ENCODE results near the gene CNGB1. TPM values are rescaled to one million over a fixed set of nuclear protein-coding genes. Genes with fewer than 3 reads are reported as not detected.

The CNGB1 gene
- total RNA-seq, 1 experiment from 2014 or later, result not detected

GRCh38 chr16:57991551-57992059 is 20.7 kb upstream of the CNGB1 start:
- CTCF ChIA-PET, result no interaction called here
- H3K27ac Mint-ChIP-seq (ENCODE audit: unreplicated experiment), result no peak overlapping the region
- no peak for TF ChIP-seq CTCF (IDR thresholded peaks at IDR 0.05; ENCODE audit: insufficient read depth in 1 of 2, low read depth in 1 of 2, low read length in 1 of 2, severe bottlenecking in 1 of 2, unreplicated experiment in 1 of 2)

DNA sequence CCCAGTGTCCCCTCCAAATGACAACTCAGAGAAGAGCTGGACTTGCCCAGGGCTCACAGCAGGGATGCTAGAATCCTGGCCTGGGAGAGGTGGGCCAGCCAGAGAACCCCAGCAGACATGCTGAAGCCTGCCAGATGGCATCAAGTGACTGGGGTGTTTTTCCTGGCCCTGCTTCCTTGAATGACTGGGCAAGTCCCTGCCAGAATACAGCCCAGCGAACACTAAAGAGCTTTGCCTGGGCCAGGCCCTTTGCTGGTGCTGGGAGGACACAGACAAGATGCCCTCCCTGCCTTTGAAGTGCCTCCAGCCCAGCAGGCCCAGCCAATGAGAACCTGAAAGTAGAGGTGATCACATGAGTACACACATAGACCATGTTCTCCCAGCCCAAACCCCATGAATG is 18.0 kb upstream of the CNGB1 start:
- H3K36me3 ChIP-seq (ENCODE audit: control insufficient read depth, insufficient read depth, low read length), result no peaks in the 10 kb centered on the region
- H3K4me1 ChIP-seq, result peaks cover 33% of the 10 kb centered on the region
- CTCF ChIA-PET, result interaction anchor here (0.7 to 0.8 kb wide), 2 partner anchors 11 to 38 kb away, joined by 3 to 6 read pairs; partner anchors contain the start of gene ZNF319
- H3K4me3 Mint-ChIP-seq (ENCODE audit: unreplicated experiment), result no peak overlapping the region
- DNase-seq, result peak in 1 of 2 experiments; percentile 42
- POLR2A ChIA-PET, result no interaction called here
- no peaks in the 10 kb centered on the region for H3K27me3 ChIP-seq (replicated peaks; ENCODE audit: control insufficient read depth, insufficient read depth, low read length)
- no peak for TF ChIP-seq CTCF (IDR thresholded peaks at IDR 0.05; ENCODE audit: insufficient read depth in 1 of 2, low read depth in 1 of 2, low read length in 1 of 2, severe bottlenecking in 1 of 2, unreplicated experiment in 1 of 2)
- no peak overlapping the region for H3K27ac Mint-ChIP-seq (ENCODE audit: unreplicated experiment)
- H3K9me3 ChIP-seq, result no peaks in the 10 kb centered on the region
- no peaks in the 10 kb centered on the region for H3K27me3 Mint-ChIP-seq (ENCODE audit: insufficient read depth, unreplicated experiment)
- no peak overlapping the region for H3K4me3 ChIP-seq (ENCODE audit: low read depth, low read length)
- intact Hi-C loops (cut with micrococcal nuclease; ENCODE audit: unreplicated experiment), result loop anchor here (1.0 to 5.0 kb wide), 2 partner anchors 37 to 192 kb away; no protein-coding TSS in a partner anchor
- no peaks in the 10 kb centered on the region for H3K9me3 Mint-ChIP-seq (ENCODE audit: unreplicated experiment)
- H3K4me1 Mint-ChIP-seq (ENCODE audit: low read depth, unreplicated experiment), result peaks cover 20% of the 10 kb centered on the region
- no TSS peak for BruUV-seq (replicated peaks)
- H3K36me3 Mint-ChIP-seq (ENCODE audit: insufficient read depth, unreplicated experiment), result peaks cover 9% of the 10 kb centered on the region

More at GRCh38 chr16:57991551-57992059, 20.7 kb upstream of the CNGB1 start:
- Histone ChIP-seq H3K9me3 (no peaks in the 10 kb centered on the region), H3K4me1 (peaks cover 20% of the 10 kb centered on the region), H3K27me3 (replicated peaks; ENCODE audit: control insufficient read depth, insufficient read depth, low read length) (no peaks in the 10 kb centered on the region), H3K36me3 (ENCODE audit: control insufficient read depth, insufficient read depth, low read length) (no peaks in the 10 kb centered on the region), H3K4me3 (ENCODE audit: low read depth, low read length) (no peak overlapping the region)
- no peak for DNase-seq
- no peaks in the 10 kb centered on the region for H3K9me3 Mint-ChIP-seq (ENCODE audit: unreplicated experiment)
- intact Hi-C loops (cut with micrococcal nuclease; ENCODE audit: unreplicated experiment), result no loop called here
- no peaks in the 10 kb centered on the region for H3K27me3 Mint-ChIP-seq (ENCODE audit: insufficient read depth, unreplicated experiment)
- peaks cover 18% of the 10 kb centered on the region for H3K4me1 Mint-ChIP-seq (ENCODE audit: low read depth, unreplicated experiment)
- BruUV-seq (replicated peaks), result no TSS peak
- H3K4me3 Mint-ChIP-seq (ENCODE audit: unreplicated experiment), result no peak overlapping the region
- peaks cover 9% of the 10 kb centered on the region for H3K36me3 Mint-ChIP-seq (ENCODE audit: insufficient read depth, unreplicated experiment)
- POLR2A ChIA-PET, result no interaction called here

- BruUV-seq (replicated peaks), result no TSS peak
- Histone ChIP-seq H3K4me3 (ENCODE audit: low read depth, low read length) (no peak overlapping the region), H3K4me1 (peaks cover 25% of the 10 kb centered on the region), H3K27me3 (replicated peaks; ENCODE audit: control insufficient read depth, insufficient read depth, low read length) (no peaks in the 10 kb centered on the region), H3K9me3 (no peaks in the 10 kb centered on the region), H3K36me3 (ENCODE audit: control insufficient read depth, insufficient read depth, low read length) (no peaks in the 10 kb centered on the region)
- peak overlapping the region; percentile 83 for H3K27ac Mint-ChIP-seq (ENCODE audit: unreplicated experiment)
- POLR2A ChIA-PET, result no interaction called here
- no peak for TF ChIP-seq CTCF (IDR thresholded peaks at IDR 0.05; ENCODE audit: insufficient read depth in 1 of 2, low read depth in 1 of 2, low read length in 1 of 2, severe bottlenecking in 1 of 2, unreplicated experiment in 1 of 2)
- CTCF ChIA-PET, result no interaction called here
- peaks cover 3% of the 10 kb centered on the region for H3K36me3 Mint-ChIP-seq (ENCODE audit: insufficient read depth, unreplicated experiment)
- no peak overlapping the region for H3K4me3 Mint-ChIP-seq (ENCODE audit: unreplicated experiment)
- intact Hi-C loops (cut with micrococcal nuclease; ENCODE audit: unreplicated experiment), result loop anchor here (5.0 kb wide), 1 partner anchor 190 kb away; no protein-coding TSS in a partner anchor
- DNase-seq, result peak in 1 of 2 experiments; percentile 9
- peaks cover 13% of the 10 kb centered on the region for H3K4me1 Mint-ChIP-seq (ENCODE audit: low read depth, unreplicated experiment)
- no peaks in the 10 kb centered on the region for H3K9me3 Mint-ChIP-seq (ENCODE audit: unreplicated experiment)
- no peaks in the 10 kb centered on the region for H3K27me3 Mint-ChIP-seq (ENCODE audit: insufficient read depth, unreplicated experiment)
Measured at GRCh38 chr16:57987441-57988177, 16.7 kb upstream of the CNGB1 start.

Data from Caco-2 (cell line).